GM21390 (cell line): Measurements from ENCODE around the gene CLNK.
"Not testable (repeated sequence)": the region's sequence is repeated elsewhere in the genome, so short reads cannot be mapped to it uniquely, and the experiment has no call there.

ENCODE experiments used
- ATAC-seq: cut with Tn5 transposase; IDR thresholded peaks from one replicate; pipeline ENCODE4 v1.9.1; 2021; ENCODE audit not compliant: unreplicated experiment

The CLNK gene

GRCh38 chr4:10581022-10581421, 103.5 kb downstream of the CLNK start:
- no peak for ATAC-seq

GRCh38 chr4:10579648-10580047, 104.9 kb downstream of the CLNK start:
- no peak for ATAC-seq

GRCh38 chr4:10577508-10578426, 106.8 kb downstream of the CLNK start:
- peak; percentile 64 for ATAC-seq

GRCh38 chr4:10577018-10577417, 107.5 kb downstream of the CLNK start:
- ATAC-seq = peak; percentile 77

GRCh38 chr4:10576236-10576635, 108.3 kb downstream of the CLNK start:
- no peak for ATAC-seq

GRCh38 chr4:10575414-10575813, 109.2 kb downstream of the CLNK start:
- ATAC-seq = no peak

- ATAC-seq = not testable (repeated sequence)
Measured at GRCh38 chr4:10574553-10574952, 110.0 kb downstream of the CLNK start.

GRCh38 chr4:10571909-10572308, 112.7 kb downstream of the CLNK start:
- no peak for ATAC-seq

GRCh38 chr4:10569491-10569890, 115.1 kb downstream of the CLNK start:
- ATAC-seq = no peak

GRCh38 chr4:10567766-10568165, 116.8 kb downstream of the CLNK start:
- ATAC-seq = no peak

GRCh38 chr4:10565166-10565780, 119.3 kb downstream of the CLNK start:
- ATAC-seq = no peak

- peak; percentile 86 for ATAC-seq
Measured at GRCh38 chr4:10554694-10555093, 129.9 kb downstream of the CLNK start.

GRCh38 chr4:10554121-10554520, 130.4 kb downstream of the CLNK start:
- no peak for ATAC-seq

GRCh38 chr4:10552591-10553280, 131.8 kb downstream of the CLNK start:
- ATAC-seq = no peak

- ATAC-seq = peak; percentile 70
Measured at GRCh38 chr4:10535912-10536311, 148.7 kb downstream of the CLNK start.

- ATAC-seq = peak; percentile 64
Measured at GRCh38 chr4:10534820-10535219, 149.7 kb downstream of the CLNK start.

GRCh38 chr4:10532155-10532554, 152.4 kb downstream of the CLNK start:
- no peak for ATAC-seq

GRCh38 chr4:10530137-10530786, 154.3 kb downstream of the CLNK start:
- no peak for ATAC-seq

GRCh38 chr4:10529291-10530136, 155.1 kb downstream of the CLNK start:
- no peak for ATAC-seq

GRCh38 chr4:10527438-10527837, 157.1 kb downstream of the CLNK start:
- no peak for ATAC-seq
